Ishikawa (cell line): Measurements from ENCODE around the gene NYNRIN.

Source experiments
- CEBPB ChIP-seq: IDR thresholded peaks from 2 replicates; pipeline ENCODE4 v1.6.1; 2012
- CREB1 ChIP-seq: IDR thresholded peaks from 2 replicates; pipeline ENCODE4 v1.6.1; 2012; ENCODE audit warnings: low read depth
- EGR1 ChIP-seq: IDR thresholded peaks from 2 replicates; pipeline ENCODE4 v1.6.1; 2012
- EP300 ChIP-seq: IDR thresholded peaks from 2 replicates; pipeline ENCODE4 v1.6.1; 2012; ENCODE audit warnings: borderline replicate concordance
- FOXM1 ChIP-seq: IDR thresholded peaks from 2 replicates; pipeline ENCODE4 v1.6.1; 2012; ENCODE audit warnings: low read depth, borderline replicate concordance
- MAX ChIP-seq: IDR thresholded peaks from 2 replicates; pipeline ENCODE4 v1.6.1; 2012
- NFIC ChIP-seq: IDR thresholded peaks from 2 replicates; pipeline ENCODE4 v1.6.1; 2012
- TAF1 ChIP-seq: IDR thresholded peaks from 2 replicates; pipeline ENCODE4 v1.6.1; 2012; ENCODE audit warnings: low read depth, mild to moderate bottlenecking
- TCF12 ChIP-seq: IDR thresholded peaks from 2 replicates; pipeline ENCODE4 v1.6.1; 2012; ENCODE audit warnings: low read depth
- TEAD4 ChIP-seq: IDR thresholded peaks from 2 replicates; pipeline ENCODE4 v1.6.1; 2012
- USF1 ChIP-seq: IDR thresholded peaks from 2 replicates; pipeline ENCODE4 v1.6.1; 2012
- YY1 ChIP-seq: IDR thresholded peaks from 2 replicates; pipeline ENCODE4 v1.6.1; 2012; ENCODE audit warnings: low read depth
- ZBTB7A ChIP-seq: IDR thresholded peaks from 2 replicates; pipeline ENCODE4 v1.6.1; 2012; ENCODE audit warnings: low read depth
- TF ChIP-seq, protein P1 (sequence below): IDR thresholded peaks from 2 replicates; pipeline ENCODE4 v1.6.1; 2012; ENCODE audit warnings: low read depth, mild to moderate bottlenecking

Gene NYNRIN

DNA sequence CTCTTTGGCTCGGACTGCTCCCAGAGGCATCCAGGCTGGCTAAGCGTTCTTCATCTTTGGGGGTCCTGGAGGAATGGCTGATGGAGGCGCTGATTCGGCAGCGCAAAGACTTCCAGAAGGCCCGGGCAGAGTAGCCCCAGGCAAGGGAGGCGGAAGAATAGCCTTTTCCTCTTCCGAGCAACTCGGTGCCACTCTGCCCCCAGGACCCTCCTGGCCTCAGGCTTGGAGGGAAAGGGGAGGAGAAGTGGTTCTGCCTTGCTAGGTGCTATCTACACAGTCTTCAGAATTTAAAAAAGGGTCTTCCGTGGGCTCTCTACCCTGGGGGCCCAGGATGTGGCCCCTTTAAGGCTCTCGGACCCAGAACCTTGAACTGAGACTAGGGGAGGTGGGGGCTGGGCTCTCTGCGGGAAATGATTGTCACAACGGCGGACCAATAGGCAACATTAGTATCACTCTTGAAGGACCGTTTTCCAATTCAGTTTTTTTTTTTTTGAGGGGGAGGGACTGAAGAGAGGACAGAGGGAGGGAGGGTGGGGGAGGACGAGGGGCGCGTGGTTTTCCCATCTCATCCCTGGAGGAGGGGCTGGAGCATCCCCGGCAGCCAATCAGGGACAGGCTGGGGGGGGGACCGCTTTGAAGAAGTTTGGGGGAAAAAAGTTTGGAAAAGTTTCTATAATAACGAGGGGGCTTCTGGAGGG, 31.1 kb upstream of the NYNRIN start, which contains the start of gene NFATC4:
Gene NFATC4, plus strand, starts transcription at position 671 of the 698 bp plus-strand sequence. CDS start 157 bp downstream, outside the sequence.
- TF ChIP-seq MAX (0 out of 2 replicates have a peak, but pooled peaks have one; percentile 7), FOXM1 (0 out of 2 replicates have a peak, but pooled peaks have one; percentile 5), TEAD4 (no peak), ZBTB7A (peak; percentile 81; the same call in 1 of the 2 replicates)

GRCh38 chr14:24368212-24368561, 30.6 kb upstream of the NYNRIN start:
- no peak for TF ChIP-seq NFIC
- TF ChIP-seq USF1, result no peak
- TF ChIP-seq YY1, result no peak
- TF ChIP-seq FOXM1, result no peak
- TF ChIP-seq TCF12, result no peak
- TF ChIP-seq, protein P1, sequence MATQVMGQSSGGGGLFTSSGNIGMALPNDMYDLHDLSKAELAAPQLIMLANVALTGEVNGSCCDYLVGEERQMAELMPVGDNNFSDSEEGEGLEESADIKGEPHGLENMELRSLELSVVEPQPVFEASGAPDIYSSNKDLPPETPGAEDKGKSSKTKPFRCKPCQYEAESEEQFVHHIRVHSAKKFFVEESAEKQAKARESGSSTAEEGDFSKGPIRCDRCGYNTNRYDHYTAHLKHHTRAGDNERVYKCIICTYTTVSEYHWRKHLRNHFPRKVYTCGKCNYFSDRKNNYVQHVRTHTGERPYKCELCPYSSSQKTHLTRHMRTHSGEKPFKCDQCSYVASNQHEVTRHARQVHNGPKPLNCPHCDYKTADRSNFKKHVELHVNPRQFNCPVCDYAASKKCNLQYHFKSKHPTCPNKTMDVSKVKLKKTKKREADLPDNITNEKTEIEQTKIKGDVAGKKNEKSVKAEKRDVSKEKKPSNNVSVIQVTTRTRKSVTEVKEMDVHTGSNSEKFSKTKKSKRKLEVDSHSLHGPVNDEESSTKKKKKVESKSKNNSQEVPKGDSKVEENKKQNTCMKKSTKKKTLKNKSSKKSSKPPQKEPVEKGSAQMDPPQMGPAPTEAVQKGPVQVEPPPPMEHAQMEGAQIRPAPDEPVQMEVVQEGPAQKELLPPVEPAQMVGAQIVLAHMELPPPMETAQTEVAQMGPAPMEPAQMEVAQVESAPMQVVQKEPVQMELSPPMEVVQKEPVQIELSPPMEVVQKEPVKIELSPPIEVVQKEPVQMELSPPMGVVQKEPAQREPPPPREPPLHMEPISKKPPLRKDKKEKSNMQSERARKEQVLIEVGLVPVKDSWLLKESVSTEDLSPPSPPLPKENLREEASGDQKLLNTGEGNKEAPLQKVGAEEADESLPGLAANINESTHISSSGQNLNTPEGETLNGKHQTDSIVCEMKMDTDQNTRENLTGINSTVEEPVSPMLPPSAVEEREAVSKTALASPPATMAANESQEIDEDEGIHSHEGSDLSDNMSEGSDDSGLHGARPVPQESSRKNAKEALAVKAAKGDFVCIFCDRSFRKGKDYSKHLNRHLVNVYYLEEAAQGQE, result no peak
- TF ChIP-seq ZBTB7A, result no peak

DNA sequence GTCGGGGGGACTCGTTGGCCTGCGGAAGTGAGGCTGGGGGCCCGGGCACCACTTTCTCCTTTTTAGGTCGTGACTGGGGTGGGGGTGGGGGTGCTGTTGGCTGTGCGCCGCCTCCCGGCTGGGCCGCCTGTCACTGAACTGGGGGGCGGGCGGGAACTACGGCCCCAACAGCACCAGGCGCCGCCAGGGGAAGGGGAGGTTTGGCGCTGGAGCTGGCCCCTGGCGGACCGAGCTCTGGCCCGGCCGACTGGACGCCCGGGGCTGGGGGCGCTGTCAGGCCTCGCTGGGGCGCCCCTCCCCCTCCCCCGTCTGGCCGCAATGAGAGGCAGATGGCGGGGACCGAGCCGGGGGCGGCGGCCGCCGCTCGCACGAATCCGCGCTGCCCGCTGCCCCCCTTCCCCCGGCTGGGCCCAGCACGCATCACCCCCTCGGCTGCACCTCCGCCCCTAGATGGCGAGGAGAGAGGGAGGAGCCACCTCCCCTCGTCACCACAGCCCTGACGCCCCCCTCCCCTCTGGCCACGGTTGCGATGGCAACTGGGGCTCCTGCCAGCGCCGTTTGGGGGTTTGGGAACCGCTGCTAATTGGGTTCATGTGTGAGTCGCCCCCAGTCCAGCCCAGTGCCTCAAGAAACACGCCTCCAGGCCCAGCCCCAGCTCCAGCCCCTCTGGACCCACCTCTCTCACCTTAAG, 30.1 kb upstream of the NYNRIN start:
- TF ChIP-seq CEBPB (no peak), TEAD4 (no peak), CREB1 (no peak), NFIC (no peak), FOXM1 (no peak), ZBTB7A (no peak; the same call in 1 of the 2 replicates), TAF1 (no peak), USF1 (no peak)

- no peak for TF ChIP-seq EGR1
- TF ChIP-seq, protein P1, result no peak
- no peak for TF ChIP-seq ZBTB7A
- no peak for TF ChIP-seq USF1
- no peak for TF ChIP-seq TEAD4
- no peak for TF ChIP-seq CEBPB
- no peak for TF ChIP-seq NFIC
- no peak for TF ChIP-seq FOXM1
- no peak for TF ChIP-seq EP300
- TF ChIP-seq TAF1, result no peak
- no peak for TF ChIP-seq MAX
Observed at GRCh38 chr14:24369463-24369862, 29.3 kb upstream of the NYNRIN start.

GRCh38 chr14:24369907-24370687, 28.7 kb upstream of the NYNRIN start:
- no peak for TF ChIP-seq TEAD4
- TF ChIP-seq YY1, result no peak
- no peak for TF ChIP-seq TAF1
- TF ChIP-seq TCF12, result no peak

DNA sequence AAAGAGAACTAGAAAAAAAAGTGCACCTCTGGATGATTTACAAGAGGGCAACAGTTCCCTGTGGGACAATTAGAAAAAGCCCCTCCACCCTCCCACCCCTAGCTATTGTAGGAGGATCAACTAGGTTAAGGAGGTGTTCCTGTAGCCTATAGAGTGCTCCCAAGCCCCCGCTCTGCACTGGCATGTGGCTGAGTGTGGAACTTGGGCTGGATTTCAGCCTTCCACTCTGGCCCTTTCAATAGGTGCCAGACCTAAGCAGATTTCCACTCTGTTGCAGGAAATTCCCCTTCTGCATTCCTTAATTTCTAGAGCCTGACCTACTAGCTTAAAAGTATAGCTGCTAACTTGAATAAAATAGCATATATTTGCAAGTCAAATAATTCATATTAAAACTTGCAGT, 28.1 kb upstream of the NYNRIN start:
- no peak for TF ChIP-seq MAX
- TF ChIP-seq NFIC, result no peak
- no peak for TF ChIP-seq TCF12
- no peak for TF ChIP-seq FOXM1
- no peak for TF ChIP-seq EP300
- TF ChIP-seq EGR1, result no peak
